Measurements from ENCODE around the gene CCR5. TPM values are rescaled to one million over a fixed set of nuclear protein-coding genes. Genes with fewer than 3 reads are reported as not detected.

CCR5 gene
- total RNA-seq, 1 donor from 2014 or later = not detected

DNA sequence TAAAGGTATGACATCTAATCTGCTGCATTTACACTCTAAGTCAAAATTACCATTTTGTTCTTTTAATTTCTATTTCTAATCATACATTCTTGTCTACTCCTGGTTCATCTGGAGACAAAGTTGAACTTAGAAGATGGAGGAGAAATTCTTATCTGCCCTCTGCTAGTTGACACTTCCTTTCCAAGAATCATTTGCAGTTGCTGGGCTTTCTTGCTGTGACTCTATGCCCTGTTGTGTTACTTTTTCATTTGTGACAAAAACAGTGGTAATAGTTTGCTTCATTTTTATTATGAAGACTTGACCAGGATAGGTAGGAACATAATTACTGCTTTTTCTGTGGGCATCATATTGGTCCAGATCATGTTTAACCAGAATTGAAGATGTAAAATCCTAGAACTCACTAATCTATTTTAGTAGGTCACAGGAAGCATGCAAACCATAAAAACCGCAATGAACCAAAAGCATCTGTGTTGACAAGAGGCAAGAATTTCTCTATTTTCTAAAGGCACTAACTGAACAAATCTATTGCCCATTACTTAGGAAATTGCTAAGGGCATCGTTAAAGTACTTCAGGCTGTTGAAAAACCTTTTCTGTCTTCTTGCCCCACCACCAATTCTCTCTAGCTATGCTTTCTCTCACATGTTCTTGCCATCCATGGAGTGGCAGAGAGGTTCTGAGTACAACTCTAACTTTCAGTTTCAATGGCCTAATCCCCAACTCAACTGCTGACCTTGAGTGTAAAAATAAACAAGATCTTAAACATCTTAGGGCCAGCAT, 21.1 kb upstream of the CCR5 start:
- DNase-seq (ENCODE audit: low spot score) = no peak
- Histone ChIP-seq H3K27me3 (no peaks in the 10 kb centered on the region), H3K79me2 (ENCODE audit: low read depth) (no peaks in the 10 kb centered on the region), H3F3A (ENCODE audit: low read depth) (no peaks in the 10 kb centered on the region), H3K36me3 (no peaks in the 10 kb centered on the region), H3K4me2 (no peak overlapping the region), H3K4me3 (no peak overlapping the region), H3K9me3 (ENCODE audit: low read depth) (no peaks in the 10 kb centered on the region), H3K9ac (no peak overlapping the region), H3K27ac (no peak overlapping the region), H3K4me1 (no peaks in the 10 kb centered on the region), H4K20me1 (ENCODE audit: low read depth) (no peaks in the 10 kb centered on the region), H2AFZ (replicated peaks) (no peak overlapping the region)
- no peak overlapping the region for H3K4me3 Mint-ChIP-seq
- H3K9me3 Mint-ChIP-seq = peaks cover 4% of the 10 kb centered on the region
- no peaks in the 10 kb centered on the region for H3K27me3 Mint-ChIP-seq (ENCODE audit: insufficient read depth, low read depth)
- TF ChIP-seq EZH2 (IDR thresholded peaks at IDR 0.05) (no peak), EZH2phosphoT487 (IDR thresholded peaks at IDR 0.05) (no peak)
- TF ChIP-seq, protein P1, sequence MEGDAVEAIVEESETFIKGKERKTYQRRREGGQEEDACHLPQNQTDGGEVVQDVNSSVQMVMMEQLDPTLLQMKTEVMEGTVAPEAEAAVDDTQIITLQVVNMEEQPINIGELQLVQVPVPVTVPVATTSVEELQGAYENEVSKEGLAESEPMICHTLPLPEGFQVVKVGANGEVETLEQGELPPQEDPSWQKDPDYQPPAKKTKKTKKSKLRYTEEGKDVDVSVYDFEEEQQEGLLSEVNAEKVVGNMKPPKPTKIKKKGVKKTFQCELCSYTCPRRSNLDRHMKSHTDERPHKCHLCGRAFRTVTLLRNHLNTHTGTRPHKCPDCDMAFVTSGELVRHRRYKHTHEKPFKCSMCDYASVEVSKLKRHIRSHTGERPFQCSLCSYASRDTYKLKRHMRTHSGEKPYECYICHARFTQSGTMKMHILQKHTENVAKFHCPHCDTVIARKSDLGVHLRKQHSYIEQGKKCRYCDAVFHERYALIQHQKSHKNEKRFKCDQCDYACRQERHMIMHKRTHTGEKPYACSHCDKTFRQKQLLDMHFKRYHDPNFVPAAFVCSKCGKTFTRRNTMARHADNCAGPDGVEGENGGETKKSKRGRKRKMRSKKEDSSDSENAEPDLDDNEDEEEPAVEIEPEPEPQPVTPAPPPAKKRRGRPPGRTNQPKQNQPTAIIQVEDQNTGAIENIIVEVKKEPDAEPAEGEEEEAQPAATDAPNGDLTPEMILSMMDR (IDR thresholded peaks at IDR 0.05) = no peak
- H3K27ac Mint-ChIP-seq = no peak overlapping the region
- no peaks in the 10 kb centered on the region for H3K36me3 Mint-ChIP-seq
- H3K4me1 Mint-ChIP-seq = no peaks in the 10 kb centered on the region

DNA sequence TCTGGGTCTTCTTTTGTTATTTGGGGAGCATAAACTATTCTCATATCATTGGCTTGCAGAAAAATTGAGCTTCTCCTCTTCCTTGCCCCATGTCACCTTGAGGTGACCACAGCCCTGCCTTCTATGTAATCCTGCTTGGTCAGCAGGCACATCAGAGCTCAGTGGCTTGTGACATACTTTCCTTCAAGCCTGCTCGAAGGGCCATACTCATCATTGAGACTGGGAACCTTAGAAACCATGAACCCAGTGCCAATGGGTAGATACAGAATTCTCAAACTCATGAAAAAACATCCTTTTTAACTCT, 20.5 kb upstream of the CCR5 start:
- Histone ChIP-seq H3K36me3 (no peaks in the 10 kb centered on the region), H3K4me2 (no peak overlapping the region), H3F3A (ENCODE audit: low read depth) (no peaks in the 10 kb centered on the region), H2AFZ (replicated peaks) (no peak overlapping the region), H3K27ac (no peak overlapping the region), H3K27me3 (no peaks in the 10 kb centered on the region), H3K9ac (no peak overlapping the region), H3K4me1 (no peaks in the 10 kb centered on the region), H4K20me1 (ENCODE audit: low read depth) (no peaks in the 10 kb centered on the region), H3K4me3 (no peak overlapping the region), H3K9me3 (ENCODE audit: low read depth) (no peaks in the 10 kb centered on the region), H3K79me2 (ENCODE audit: low read depth) (no peaks in the 10 kb centered on the region)
- Mint-ChIP-seq H3K27me3 (ENCODE audit: insufficient read depth, low read depth) (no peaks in the 10 kb centered on the region), H3K27ac (no peak overlapping the region), H3K9me3 (peaks cover 4% of the 10 kb centered on the region), H3K4me3 (no peak overlapping the region), H3K4me1 (no peaks in the 10 kb centered on the region), H3K36me3 (no peaks in the 10 kb centered on the region)
- no peak for DNase-seq (ENCODE audit: low spot score)
- TF ChIP-seq, protein P1 (IDR thresholded peaks at IDR 0.05) = no peak
- TF ChIP-seq EZH2phosphoT487 (IDR thresholded peaks at IDR 0.05) = no peak
- no peak for TF ChIP-seq EZH2 (IDR thresholded peaks at IDR 0.05)

DNA sequence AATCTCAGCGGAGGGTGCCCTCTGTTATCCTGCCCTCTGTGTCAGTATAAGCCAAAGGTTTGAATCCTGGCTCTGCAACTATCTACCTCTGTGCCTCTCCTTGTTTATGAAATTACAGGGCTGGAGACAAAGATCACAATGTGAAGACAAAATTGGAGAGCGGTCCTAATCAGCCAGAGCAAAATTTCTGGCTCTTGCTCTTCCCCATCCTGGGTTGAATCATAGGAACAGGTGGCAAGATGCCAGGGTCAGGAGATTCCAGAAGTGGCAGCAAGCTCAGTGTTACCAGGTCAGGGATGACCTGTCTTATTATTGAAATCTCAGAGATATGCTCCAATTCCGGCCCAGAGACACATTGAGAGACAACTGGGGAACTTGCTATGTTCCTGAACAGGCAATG, 19.1 kb upstream of the CCR5 start:
- H3K4me3 ChIP-seq = no peak overlapping the region
- H3K4me1 ChIP-seq = no peaks in the 10 kb centered on the region
- no peaks in the 10 kb centered on the region for H3K79me2 ChIP-seq (ENCODE audit: low read depth)
- no peaks in the 10 kb centered on the region for H3K36me3 ChIP-seq
- Mint-ChIP-seq H3K9me3 (peaks cover 4% of the 10 kb centered on the region), H3K4me1 (no peaks in the 10 kb centered on the region), H3K4me3 (no peak overlapping the region), H3K36me3 (no peaks in the 10 kb centered on the region), H3K27ac (no peak overlapping the region), H3K27me3 (ENCODE audit: insufficient read depth, low read depth) (no peaks in the 10 kb centered on the region)
- DNase-seq (ENCODE audit: low spot score) = no peak
- no peaks in the 10 kb centered on the region for H4K20me1 ChIP-seq (ENCODE audit: low read depth)
- no peaks in the 10 kb centered on the region for H3F3A ChIP-seq (ENCODE audit: low read depth)
- H3K27me3 ChIP-seq = no peaks in the 10 kb centered on the region
- H3K4me2 ChIP-seq = no peak overlapping the region
- no peak overlapping the region for H3K27ac ChIP-seq
- no peak overlapping the region for H2AFZ ChIP-seq (replicated peaks)
- TF ChIP-seq EZH2phosphoT487 (IDR thresholded peaks at IDR 0.05) = no peak
- TF ChIP-seq, protein P1 (IDR thresholded peaks at IDR 0.05) = no peak
- TF ChIP-seq EZH2 (IDR thresholded peaks at IDR 0.05) = no peak
- H3K9me3 ChIP-seq (ENCODE audit: low read depth) = no peaks in the 10 kb centered on the region
- no peak overlapping the region for H3K9ac ChIP-seq
